Uterus (tissue), 2 donors: ENCODE results near the gene RPUSD4.

Source experiments
- POLR2A ChIP-seq, 2 donors: fragments of 450-650 bp; IDR thresholded peaks; one replicate each; pipeline ENCODE4 v1.6.1; 2016; ENCODE audit warnings: antibody characterized with exemption in 2 of 2, mild to moderate bottlenecking in 1 of 2, moderate library complexity in 1 of 2
- TF ChIP-seq, protein P1 (sequence below), 4 experiments: fragments of 200-600 bp in 2 of 4; fragments of 450-650 bp in 2 of 4; sonication (generic) in 2 of 4; IDR thresholded peaks; one replicate each; pipeline ENCODE4 v1.5.1; 2016 to 2019; ENCODE audit warnings: antibody characterized with exemption in 4 of 4, mild to moderate bottlenecking in 2 of 4, moderate library complexity in 1 of 4

DNA sequence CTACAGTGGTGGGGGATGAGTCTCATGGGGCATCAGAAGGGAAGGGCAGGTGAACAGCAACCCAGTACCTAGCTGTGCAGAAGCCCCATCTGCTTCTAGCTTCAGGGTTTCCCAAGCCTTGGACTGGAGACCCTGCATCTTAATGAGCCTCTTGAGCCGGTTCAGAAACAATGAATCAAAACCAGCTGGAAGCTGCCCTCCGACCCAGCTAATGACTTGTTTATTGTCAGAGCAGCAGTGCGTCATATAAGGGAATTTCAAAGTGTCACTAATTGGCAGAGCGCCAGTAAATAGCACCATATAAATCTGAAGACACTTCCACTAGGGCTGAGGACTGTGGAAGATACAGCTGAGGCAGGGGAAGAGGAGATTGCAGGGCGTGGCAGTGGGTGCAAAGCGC is 57.5 kb downstream of the RPUSD4 start:
- TF ChIP-seq, protein P1, sequence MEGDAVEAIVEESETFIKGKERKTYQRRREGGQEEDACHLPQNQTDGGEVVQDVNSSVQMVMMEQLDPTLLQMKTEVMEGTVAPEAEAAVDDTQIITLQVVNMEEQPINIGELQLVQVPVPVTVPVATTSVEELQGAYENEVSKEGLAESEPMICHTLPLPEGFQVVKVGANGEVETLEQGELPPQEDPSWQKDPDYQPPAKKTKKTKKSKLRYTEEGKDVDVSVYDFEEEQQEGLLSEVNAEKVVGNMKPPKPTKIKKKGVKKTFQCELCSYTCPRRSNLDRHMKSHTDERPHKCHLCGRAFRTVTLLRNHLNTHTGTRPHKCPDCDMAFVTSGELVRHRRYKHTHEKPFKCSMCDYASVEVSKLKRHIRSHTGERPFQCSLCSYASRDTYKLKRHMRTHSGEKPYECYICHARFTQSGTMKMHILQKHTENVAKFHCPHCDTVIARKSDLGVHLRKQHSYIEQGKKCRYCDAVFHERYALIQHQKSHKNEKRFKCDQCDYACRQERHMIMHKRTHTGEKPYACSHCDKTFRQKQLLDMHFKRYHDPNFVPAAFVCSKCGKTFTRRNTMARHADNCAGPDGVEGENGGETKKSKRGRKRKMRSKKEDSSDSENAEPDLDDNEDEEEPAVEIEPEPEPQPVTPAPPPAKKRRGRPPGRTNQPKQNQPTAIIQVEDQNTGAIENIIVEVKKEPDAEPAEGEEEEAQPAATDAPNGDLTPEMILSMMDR (IDR thresholded peaks at IDR 0.05) = no peak
- TF ChIP-seq POLR2A (IDR thresholded peaks at IDR 0.05) = no peak
